Myocyte (in vitro differentiated cells): ENCODE measurements around the gene RTCA. TPM values are rescaled to one million over a fixed set of nuclear protein-coding genes. Genes with fewer than 3 reads are reported as not detected.
"Not testable (repeated sequence)": the region's sequence is repeated elsewhere in the genome, so short reads cannot be mapped to it uniquely, and the experiment has no call there.

Source experiments
- DNase-seq: peaks from one replicate; pipeline ENCODE4 v3.0.0-alpha.2; 2012; ENCODE audit warnings: low read depth
- polyA plus RNA-seq: library from polyadenylated mRNA; unstranded; fragments of >200 nt; gene quantifications from one replicate; pipeline ENCODE4 v1.2.1, GENCODE V29; 2012; ENCODE audit warnings: missing spikeins
- total RNA-seq: library from RNA; depleted of rRNA; stranded (reverse); fragments of >200 nt; gene quantifications from 2 replicates; pipeline ENCODE4 v1.2.3, GENCODE V29; 2014

The RTCA gene
- total RNA-seq = 25.0 and 28.9 TPM in 2 replicates
- polyA plus RNA-seq = 28.4 TPM

- DNase-seq = peak; percentile 96
Measured at GRCh38 chr1:100265931-100266740, at the start of gene RTCA. Gene RTCA, plus strand, starts transcription at chr1:100266216. Its CDS starts 160 bp downstream, at chr1:100266376.

DNA sequence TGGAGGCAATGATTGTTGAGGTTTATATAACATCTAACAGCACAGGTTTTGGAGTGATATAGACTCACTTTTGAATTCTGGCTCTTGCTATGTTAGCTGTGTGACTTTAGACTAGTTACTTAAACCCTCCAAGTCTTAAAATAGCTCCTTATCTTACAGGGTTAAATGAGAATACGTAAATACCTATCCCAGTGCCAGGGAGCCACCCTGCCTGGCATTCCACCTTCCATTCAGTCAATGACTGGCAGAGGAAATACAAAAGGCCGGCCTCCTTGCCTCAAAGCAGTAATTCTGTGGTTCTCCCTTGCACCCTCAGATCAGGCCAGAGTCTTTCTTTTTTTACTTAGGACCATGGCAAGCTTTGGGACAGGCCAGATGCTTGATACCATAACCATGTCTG lies 48.2 kb upstream of the RTCA start:
- no peak for DNase-seq

GRCh38 chr1:100219457-100219856 lies 46.6 kb upstream of the RTCA start:
- DNase-seq = no peak

GRCh38 chr1:100219883-100220282 lies 46.1 kb upstream of the RTCA start:
- no peak for DNase-seq

DNA sequence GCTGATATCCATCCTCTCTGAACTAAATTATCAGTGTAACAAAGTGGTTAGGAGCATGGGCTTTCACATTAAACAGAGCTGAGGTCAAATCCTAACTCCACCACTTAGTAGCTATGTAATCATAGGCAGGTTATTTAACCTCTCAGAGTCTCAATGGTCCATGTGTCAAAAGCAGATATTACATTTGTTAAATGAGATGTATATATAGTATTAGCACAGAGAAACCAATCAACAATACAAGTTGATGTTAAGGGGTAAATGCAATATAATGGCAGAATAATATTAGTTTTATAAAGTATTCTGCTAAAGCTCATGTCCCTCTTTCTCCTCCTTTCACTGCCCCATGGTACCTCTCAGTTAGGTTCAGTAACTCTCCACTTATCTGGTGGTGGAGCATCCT lies 43.6 kb upstream of the RTCA start:
- no peak for DNase-seq

DNA sequence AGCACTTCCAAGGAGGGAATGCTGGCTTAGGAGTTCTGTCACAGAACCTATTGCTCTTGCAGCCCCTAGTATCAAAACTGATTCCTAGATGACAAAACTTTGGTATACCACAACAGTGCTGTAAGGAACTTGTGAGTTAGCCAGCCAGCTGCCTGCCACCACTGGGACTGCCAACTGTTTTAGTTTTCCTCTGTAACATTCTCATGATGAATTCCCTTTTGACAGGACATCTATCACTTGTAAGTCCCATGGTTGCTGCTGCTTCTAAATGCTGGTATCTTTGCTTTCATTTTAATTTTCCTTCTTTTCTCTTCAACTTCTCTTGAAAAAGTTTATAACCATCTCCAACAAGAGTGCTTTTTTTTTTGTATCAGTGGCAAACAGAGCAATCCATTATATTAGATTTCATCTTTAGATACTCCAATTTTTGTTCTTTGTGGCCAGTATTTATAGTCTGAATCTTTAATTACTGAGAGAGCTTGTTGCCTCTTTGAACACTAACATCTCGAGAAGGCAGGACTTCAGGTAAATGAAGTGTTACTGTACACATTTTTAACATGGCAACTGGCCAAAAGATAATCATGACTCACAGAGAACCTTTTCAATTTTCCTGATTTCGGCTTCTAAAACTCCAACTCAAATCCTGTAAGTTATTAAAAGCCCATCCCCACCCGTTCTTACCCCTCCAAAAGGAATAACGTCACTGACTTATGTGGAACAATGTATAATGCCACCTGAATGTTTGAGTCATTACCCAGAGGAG lies 36.2 kb upstream of the RTCA start:
- peak; percentile 70 for DNase-seq

GRCh38 chr1:100230765-100231164 lies 35.3 kb upstream of the RTCA start:
- no peak for DNase-seq

DNA sequence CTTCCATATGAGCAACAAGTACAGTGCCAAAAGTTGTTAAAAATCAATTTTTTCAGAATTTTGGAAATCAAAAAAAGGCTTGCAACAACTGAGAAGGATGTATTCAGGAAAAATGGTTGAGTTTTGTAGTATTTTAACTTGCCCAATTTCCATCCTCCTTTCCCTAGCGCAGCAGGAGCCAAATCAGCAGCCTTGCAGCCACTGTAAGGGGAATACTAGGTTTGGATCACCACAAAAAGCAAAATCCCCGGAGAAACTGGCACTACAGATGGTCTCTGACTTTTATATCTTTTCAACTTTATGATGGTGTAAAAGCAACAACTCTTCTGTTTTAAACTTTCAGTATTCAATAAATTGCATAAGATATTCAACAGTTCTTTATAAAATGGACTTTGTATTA lies 34.3 kb upstream of the RTCA start:
- DNase-seq = no peak

- DNase-seq = no peak
Measured at GRCh38 chr1:100232156-100232555, 33.9 kb upstream of the RTCA start.

GRCh38 chr1:100233566-100233965 lies 32.5 kb upstream of the RTCA start:
- not testable (repeated sequence) for DNase-seq

DNA sequence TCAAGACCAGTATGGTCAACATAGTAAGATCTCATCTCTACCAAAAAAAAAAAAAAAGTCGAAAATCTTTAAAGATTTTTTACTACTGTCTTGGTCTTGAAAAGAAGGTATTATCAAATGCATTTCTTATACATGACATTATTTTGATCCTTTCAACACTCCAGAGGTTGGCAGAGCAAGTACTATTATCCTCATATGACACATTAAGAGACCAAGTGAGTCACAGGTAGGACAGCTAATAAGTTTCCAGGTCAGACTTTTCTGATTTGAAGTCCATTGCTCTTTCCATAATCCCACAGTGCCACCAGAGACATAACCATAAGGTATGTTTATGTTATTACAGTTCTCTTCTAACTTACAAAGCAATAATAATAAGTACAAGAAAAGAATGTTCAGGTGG lies 31.6 kb upstream of the RTCA start:
- no peak for DNase-seq

GRCh38 chr1:100237091-100237490 lies 28.9 kb upstream of the RTCA start:
- no peak for DNase-seq

DNA sequence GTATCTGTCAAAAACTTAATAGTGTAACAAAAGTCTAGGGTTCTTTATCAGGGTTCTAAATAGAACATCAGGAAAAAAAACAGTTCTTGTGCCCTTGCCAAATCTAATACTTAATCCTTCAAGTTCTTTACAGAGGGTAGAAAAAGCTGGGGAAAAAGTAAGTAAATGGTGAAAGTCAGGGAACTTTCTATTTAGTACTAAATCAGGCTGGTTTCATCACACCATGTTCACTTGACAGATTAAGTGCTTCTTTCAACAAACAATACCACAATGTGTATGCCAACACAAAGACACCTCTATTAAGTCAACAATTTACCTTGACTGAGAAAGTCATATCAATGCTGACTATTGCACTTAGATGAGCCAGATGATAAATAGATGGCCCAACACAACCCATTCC lies 26.1 kb upstream of the RTCA start:
- DNase-seq = no peak

DNA sequence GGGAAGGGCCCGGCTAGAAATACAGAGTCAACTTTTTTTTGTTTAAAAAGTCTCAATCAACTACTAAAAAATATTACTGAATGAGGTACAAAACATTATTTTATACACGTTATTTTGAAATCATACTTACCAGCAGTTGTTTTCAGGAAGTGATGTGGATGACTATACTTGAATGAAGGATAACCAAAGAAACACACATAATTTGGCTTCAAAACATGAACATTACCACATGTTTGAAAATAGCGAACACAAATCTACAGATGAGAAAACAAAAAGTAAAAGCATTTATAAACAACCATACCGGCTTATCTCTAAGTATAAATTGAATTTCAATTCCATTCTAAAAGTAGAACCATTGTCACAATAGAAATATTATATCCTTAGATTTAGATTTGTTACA lies 25.4 kb upstream of the RTCA start:
- no peak for DNase-seq

DNA sequence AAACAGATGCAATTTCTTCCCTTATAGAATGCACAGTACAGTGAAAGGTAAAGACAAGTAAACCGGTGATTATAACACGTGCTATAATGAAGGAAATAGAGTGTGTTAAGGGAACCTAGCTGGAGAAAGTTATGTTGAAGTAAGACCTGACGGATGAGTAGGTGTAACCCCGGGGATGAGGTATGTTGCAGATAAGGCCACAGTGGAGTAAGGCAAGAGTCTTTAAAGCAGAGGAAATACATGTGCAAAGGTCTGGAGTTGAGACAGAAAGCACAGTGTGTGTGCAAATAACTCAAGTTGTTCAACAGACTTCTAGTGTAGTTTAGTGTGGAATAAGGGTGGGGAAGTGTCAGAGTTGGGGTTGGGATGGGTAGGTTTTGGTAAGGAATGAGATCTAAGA lies 19.3 kb upstream of the RTCA start:
- DNase-seq = no peak

DNA sequence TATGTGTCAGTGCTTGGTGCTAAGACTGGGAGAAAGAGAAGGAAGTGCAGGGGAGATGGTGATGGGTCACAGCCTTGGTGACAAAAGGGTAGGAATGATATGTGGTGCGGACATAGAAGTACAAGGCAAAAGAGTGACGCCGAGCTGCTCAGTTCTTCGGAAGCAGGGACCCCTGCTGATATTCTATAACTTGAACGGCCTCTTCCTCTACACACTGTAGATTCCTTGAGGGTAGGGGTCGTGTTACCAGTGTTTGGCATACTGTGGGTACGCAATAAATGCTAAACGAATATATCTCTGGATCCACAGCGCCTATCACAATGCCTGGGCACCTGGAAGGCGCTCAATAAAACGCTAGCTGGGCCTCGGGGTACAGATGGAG lies 16.9 kb upstream of the RTCA start:
- DNase-seq = peak; percentile 1

DNA sequence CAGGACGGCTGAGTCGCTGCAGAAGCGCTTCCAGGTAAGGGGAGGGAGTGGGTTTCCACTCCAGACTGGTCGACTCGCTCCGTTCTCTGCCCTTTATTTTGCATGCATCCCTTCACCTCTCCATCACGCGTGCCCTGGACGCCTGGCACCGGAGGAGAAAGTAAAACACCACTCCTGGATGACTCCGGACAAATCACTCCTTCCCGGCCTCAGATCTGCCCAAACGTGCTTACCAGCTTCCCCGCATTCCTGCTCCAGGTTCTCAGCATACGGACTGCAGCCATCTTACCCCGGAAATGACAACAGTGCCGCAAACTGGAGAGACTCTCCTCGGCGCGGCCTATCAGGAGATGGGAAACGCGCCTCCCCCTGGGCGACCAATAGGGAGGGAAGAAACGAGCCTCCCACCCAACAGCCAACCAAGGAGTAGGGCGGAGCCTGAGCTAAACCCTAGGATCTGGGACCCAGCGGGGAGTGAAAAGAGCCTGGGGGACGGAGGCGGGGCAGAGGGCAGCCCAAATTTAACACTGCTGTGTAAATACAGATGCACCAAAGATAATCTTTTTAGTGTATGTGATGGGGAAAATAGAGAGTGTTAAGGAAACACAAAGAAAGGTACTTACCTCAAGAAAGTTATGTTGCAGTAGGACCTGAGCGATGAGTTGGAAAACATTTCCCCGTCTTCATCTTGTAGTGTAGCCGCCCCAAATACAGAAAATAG lies 16.3 kb upstream of the RTCA start, which contains the start of gene DBT:
DBT (minus strand) TSS at position 298 of the 721 bp plus-strand sequence; CDS start at position 284, 14 bp downstream.
- peak; percentile 96 for DNase-seq

DNA sequence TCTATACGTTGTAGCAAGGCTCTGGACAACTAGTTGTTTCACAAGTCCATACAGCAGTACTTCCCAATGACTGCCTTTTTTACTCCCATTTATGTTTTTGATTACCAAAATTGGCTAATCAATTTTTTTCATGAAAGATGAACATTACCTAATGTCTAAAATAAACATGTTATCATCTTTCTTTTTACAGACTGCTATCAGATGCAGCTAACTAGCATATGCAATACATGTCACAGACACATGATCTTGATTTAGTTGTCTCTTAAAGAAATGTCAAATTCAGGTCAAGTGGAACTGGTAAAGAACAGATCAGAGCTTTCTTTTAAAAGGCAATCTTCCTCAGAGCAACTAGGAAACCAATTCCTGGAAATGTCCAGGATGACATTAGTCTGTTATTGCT lies 15.8 kb upstream of the RTCA start:
- DNase-seq = no peak

DNA sequence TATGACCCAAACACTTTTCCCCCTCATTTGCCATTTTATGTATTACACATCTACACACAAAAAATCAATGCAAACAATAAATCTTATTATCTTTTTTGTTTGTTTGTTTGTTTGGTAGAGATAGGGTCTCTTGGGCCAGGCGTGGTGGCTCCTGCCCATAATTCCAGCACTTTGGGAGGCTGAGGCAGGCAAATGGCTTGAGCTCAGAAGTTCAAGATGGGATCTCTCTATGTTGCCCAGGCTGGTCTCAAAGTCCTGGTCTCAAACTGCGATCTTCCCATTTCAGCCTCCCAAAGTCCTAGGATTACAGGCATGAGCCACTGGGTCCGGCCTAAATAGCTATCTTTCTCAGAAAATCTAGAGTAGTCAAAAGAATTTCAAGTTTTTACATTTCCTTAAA lies 15.2 kb upstream of the RTCA start:
- no peak for DNase-seq

DNA sequence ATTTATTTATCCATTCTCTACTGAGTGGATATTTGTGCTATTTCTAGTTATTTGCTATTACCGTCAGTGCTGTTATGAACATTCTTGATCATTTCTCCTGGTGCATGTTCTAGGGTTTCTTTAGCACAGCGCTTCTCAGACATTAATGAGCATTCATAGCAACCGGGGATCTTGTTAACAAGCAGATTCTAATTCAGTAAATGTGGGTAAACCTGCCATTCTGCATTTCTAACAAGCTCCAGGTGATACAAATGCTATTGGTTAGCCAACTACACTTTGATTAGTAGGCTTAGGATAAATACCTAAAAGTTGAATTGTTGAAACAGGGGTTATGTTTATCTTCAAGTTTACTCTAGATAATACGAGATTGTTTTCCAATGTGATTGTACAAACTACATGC lies 13.1 kb upstream of the RTCA start:
- DNase-seq = no peak

- DNase-seq = no peak
Measured at GRCh38 chr1:100253552-100253951, 12.5 kb upstream of the RTCA start.

- not testable (repeated sequence) for DNase-seq
Measured at GRCh38 chr1:100256273-100256672, 9.7 kb upstream of the RTCA start.
